ACHN (cell line): ENCODE results near the gene AMDHD2.
"Not testable (repeated sequence)": the region's sequence is repeated elsewhere in the genome, so short reads cannot be mapped to it uniquely, and the experiment has no call there.

Source experiments
- DNase-seq: peaks from one replicate; pipeline ENCODE4 v3.0.0-alpha.2; 2015
- in situ Hi-C: cut with HindIII; loops from 2 replicates; pipeline ENCODE4 v1.10.0; 2017; ENCODE audit warnings: low sequenced_read_pairs, low pct_ligation_motif_present, low pct_unique_long_range_greater_than_20kb

Gene AMDHD2

DNA sequence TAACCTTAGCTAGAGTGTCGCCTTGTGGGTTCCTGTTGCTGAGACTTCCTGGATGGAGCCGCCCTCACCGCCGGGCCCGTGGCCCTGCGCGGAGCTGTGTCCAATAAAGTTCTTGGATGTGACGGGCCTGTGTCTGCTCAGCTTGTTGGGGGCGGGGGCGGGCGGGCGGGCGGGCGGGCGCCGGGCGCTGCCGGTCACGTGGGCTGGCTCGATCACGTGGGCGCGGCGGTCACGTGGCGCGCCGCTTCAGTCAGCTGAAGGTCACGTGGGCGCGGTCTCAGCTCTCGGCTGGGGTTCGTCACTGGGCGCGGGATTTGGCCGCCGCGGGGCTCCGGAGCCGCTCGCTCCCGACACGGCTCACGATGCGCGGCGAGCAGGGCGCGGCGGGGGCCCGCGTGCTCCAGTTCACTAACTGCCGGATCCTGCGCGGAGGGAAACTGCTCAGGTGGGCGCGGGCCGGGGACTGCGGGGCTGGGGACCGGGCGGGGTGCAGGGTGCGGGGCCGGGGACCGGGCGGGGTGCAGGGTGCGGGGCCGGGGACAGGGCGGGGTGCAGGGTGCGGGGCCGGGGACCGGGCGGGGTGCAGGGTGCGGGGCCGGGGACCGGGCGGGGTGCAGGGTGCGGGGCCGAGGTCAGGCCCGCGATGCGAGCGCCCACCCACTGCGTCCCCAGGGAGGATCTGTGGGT lies at the start of gene AMDHD2:
Gene AMDHD2 (plus strand): TSS at position 275 of the 687 bp plus-strand sequence. CDS start 88 bp downstream, at position 363.
- peak; percentile 94 for DNase-seq
- in situ Hi-C loops, result no loop called here

DNA sequence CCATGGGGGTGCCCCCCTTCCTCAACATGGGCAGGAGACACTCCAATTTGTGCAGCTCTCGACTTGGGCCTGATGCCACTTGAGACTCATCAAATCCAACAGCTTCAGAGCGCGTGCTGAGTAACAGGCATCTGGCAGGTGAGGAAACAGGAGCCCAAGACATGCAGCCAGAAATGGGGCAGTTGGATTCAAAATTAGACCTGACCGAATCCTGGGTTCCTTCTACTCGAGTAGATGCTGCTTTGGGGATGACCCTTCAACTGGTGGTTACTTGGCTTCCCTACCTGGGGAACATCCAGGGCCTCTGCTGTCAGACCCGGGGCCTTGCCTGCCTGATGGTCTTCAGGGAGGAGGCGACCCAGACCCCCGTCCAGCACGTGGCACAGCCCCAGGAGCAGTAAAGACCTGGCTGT lies 49.6 kb upstream of the AMDHD2 start:
- no peak for DNase-seq
- in situ Hi-C loops, result loop anchor here (25.0 kb wide), 1 partner anchor 308 kb away; the partner anchor contains the start of gene TRAF7

GRCh38 chr16:2471016-2471652 lies 49.0 kb upstream of the AMDHD2 start, which contains the start of gene NTN3:
TSS of gene NTN3 (plus strand) at chr16:2471297. CDS start at chr16:2471702, 405 bp downstream.
- DNase-seq, result no peak
- in situ Hi-C loops, result loop anchor here (25.0 kb wide), 1 partner anchor 309 kb away; the partner anchor contains the start of gene TRAF7

DNA sequence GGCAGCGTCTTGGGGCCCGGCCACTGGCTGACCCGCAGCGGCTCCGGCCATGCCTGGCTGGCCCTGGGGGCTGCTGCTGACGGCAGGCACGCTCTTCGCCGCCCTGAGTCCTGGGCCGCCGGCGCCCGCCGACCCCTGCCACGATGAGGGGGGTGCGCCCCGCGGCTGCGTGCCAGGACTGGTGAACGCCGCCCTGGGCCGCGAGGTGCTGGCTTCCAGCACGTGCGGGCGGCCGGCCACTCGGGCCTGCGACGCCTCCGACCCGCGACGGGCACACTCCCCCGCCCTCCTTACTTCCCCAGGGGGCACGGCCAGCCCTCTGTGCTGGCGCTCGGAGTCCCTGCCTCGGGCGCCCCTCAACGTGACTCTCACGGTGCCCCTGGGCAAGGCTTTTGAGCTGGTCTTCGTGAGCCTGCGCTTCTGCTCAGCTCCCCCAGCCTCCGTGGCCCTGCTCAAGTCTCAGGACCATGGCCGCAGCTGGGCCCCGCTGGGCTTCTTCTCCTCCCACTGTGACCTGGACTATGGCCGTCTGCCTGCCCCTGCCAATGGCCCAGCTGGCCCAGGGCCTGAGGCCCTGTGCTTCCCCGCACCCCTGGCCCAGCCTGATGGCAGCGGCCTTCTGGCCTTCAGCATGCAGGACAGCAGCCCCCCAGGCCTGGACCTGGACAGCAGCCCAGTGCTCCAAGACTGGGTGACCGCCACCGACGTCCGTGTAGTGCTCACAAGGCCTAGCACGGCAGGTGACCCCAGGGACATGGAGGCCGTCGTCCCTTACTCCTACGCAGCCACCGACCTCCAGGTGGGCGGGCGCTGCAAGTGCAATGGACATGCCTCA lies 48.3 kb upstream of the AMDHD2 start:
- in situ Hi-C loops, result loop anchor here (25.0 kb wide), 1 partner anchor 310 kb away; the partner anchor contains the start of gene TRAF7

DNA sequence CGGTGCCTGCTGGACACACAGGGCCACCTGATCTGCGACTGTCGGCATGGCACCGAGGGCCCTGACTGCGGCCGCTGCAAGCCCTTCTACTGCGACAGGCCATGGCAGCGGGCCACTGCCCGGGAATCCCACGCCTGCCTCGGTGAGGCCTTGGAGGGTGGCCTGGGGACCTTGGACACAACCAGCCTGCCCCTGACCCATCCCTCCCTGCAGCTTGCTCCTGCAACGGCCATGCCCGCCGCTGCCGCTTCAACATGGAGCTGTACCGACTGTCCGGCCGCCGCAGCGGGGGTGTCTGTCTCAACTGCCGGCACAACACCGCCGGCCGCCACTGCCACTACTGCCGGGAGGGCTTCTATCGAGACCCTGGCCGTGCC lies 47.7 kb upstream of the AMDHD2 start:
- in situ Hi-C loops, result loop anchor here (25.0 kb wide), 1 partner anchor 310 kb away; the partner anchor contains the start of gene TRAF7
- DNase-seq, result no peak

More for the DNA sequence above, 48.3 kb upstream of the AMDHD2 start:
- DNase-seq, result no peak

GRCh38 chr16:2472885-2473445 lies 47.2 kb upstream of the AMDHD2 start:
- no peak for DNase-seq
- in situ Hi-C loops, result loop anchor here (25.0 kb wide), 1 partner anchor 311 kb away; the partner anchor contains the start of gene TRAF7

DNA sequence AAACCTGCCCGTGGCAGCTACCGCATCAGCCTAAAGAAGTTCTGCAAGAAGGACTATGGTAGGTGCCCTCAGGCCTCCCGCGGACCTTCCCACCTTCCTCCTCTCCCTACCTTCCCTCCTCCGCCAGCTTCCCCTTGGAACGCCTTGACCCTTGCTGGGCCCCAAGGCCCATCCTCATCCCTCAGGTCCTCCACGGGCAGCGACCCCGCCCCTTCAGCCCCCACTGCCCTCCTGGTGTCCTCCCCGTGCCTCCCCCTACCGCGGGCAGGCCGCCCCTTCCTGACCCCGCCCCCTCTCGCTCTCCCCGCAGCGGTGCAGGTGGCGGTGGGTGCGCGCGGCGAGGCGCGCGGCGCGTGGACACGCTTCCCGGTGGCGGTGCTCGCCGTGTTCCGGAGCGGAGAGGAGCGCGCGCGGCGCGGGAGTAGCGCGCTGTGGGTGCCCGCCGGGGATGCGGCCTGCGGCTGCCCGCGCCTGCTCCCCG lies 46.7 kb upstream of the AMDHD2 start:
- in situ Hi-C loops, result loop anchor here (25.0 kb wide), 1 partner anchor 311 kb away; the partner anchor contains the start of gene TRAF7
- peak; percentile 28 for DNase-seq

DNA sequence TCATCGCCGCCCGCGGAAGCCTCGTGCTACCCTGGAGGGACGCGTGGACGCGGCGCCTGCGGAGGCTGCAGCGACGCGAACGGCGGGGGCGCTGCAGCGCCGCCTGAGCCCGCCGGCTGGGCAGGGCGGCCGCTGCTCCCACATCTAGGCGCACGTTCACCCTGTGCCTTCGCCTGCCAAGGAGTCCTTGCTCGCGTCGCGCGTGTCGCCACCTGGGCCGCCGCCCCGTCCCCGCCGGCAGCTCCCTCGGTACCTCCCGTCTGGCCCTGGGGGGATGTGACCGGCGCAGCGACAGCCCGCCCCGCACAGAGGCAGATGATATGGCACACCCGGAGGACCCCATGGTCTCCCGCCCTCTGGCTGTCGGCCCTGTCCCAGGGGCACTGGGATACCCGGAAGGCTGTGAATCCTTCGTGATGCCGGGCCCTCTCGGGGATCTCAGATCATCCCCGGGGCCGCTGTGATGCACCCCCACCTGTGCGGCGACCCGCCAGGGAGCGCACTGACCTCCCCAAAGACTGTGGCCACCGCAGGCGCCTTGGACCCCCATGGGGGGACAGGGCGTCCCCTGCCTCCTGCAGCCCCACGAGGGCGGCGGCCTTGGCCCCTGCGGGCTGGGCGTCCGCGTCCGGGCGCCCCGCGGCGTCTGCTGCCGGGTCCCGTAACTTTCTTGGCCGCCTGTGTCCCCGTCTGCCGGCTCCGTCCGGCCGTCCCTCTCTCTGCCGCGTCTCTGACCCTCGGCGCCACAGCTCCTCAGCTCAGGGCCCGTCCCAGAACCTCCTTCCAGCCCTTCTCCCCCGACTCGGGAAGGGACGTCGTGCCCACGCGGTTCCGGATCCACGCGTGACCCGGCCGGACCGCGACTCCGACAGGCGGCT lies 45.9 kb upstream of the AMDHD2 start:
- DNase-seq, result peak; percentile 67
- in situ Hi-C loops, result loop anchor here (25.0 kb wide), 1 partner anchor 312 kb away; the partner anchor contains the start of gene TRAF7

DNA sequence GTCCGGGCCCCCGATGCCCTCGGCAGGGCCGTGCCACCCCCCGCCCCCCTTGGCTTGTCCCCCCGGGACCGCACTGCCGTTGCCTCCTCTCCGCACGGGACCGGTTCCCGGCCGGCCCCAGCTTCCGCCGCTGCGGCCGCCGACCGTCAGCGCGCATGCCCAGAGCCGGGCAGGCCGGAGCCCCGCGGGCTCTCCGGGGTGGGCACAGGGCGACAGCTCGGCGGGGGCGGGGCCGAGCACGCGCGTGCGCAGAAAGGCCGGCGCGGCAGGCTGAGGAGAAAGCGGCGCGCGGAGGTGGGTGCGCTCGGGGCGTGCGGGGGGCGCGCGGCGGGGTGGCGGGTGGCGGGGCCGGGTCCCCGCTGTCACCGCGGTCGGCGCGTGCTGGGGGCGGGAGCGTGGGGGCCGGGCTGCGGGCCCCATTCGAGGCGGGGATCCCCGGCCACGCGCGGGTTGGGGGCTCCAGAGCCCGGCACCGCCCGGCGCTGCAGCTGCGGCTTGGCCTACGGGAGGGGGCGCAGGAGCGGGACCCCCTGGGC lies 45.2 kb upstream of the AMDHD2 start, which contains the start of gene TBC1D24:
Gene TBC1D24 (plus strand): TSS at position 251 of the 536 bp plus-strand sequence. CDS start 21,022 bp downstream, outside the sequence.
- in situ Hi-C loops, result loop anchor here (25.0 kb wide), 1 partner anchor 313 kb away; the partner anchor contains the start of gene TRAF7
- DNase-seq, result peak; percentile 90

DNA sequence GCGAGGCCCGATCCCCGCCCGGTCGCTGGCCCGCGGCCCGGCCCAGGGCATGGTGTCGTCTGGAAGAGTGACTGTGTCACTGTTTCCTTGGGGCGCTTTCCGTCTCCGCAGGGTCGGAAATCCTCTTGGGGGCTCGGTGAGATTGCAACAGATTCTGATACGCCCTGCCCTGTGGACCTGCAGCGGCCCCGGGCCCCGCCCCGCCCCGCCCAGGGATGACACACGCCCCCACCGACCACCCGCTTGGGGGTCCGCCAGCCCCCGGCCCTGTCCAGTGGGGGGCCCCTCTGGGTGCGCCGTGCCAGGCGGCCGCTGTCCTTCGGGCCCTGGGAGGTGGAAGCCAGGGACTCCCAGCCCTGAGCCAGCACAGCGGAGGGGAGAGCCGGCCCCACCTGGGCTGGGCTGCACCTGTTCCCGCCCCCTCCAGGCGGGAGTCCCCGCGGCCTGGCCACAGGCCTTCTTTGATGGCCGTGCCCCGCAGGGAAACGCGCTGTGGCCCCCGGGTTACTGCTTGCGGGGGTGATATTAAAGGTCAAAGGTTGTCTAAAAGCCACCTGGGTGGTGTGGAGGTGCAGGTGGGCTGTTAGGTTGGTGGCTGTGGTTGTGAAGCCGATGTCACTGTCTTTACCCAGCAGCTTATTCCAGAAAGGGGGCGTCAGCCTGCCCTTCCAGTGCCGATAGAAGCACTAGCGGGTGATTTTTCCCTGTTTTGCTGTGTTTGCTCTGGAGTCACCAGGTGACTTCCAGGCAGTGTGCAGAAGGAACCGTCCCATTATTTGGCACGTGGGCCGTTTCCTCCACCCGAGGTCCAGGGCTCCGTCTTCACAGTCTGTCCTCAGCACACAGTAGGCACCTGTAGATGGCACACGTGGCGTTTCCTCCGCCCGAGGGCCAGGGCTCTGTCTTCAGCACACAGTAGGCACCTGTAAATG lies 44.5 kb upstream of the AMDHD2 start:
- in situ Hi-C loops, result no loop called here
- no peak for DNase-seq

GRCh38 chr16:2476345-2476720 lies 43.8 kb upstream of the AMDHD2 start:
- in situ Hi-C loops, result no loop called here
- DNase-seq, result no peak

DNA sequence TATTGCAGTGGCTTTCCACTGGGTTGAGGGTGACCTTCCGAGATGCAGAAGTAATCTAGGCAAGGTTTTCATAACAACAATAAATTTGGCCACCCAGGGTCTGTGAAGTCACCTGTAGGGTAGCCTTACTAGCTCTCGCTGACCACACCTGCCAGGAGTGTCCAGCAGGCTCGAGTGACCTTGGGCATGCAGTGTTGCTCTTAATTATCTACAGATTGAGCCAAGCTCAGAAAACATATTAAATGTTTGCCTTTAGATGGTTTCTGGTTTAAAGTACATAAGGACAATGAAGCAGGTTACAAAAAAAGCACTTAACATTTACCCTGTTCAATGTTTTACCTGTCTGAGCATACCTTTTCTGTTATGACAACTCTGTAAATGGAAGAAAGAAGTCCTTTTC lies 43.4 kb upstream of the AMDHD2 start:
- no peak for DNase-seq
- in situ Hi-C loops, result no loop called here

- in situ Hi-C loops, result no loop called here
- DNase-seq, result no peak
These were observed 42.8 kb upstream of the AMDHD2 start for GRCh38 chr16:2477327-2477726.

DNA sequence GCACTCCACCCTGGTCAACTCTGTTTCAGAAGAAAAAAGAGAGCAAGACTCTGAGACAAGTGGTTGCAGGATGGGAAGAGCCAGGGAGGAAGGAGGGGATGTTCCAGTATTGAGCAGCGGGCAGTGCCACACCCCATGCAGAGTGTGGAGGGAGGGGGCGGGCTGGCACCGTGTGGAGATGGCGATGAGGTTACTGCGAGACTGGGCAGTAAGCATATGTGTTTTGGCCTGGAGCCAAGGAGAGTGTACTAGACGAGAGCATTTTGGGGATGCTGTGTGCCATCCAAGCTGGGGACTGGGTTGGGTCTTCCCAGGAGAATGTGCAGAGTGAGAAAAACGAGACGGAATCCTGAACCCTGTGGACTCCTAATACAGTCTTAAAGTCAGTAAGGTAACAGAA lies 41.9 kb upstream of the AMDHD2 start:
- DNase-seq, result no peak
- in situ Hi-C loops, result no loop called here

- DNase-seq, in situ Hi-C loops: not testable (repeated sequence)
These were observed 40.2 kb upstream of the AMDHD2 start for GRCh38 chr16:2479996-2480395.

DNA sequence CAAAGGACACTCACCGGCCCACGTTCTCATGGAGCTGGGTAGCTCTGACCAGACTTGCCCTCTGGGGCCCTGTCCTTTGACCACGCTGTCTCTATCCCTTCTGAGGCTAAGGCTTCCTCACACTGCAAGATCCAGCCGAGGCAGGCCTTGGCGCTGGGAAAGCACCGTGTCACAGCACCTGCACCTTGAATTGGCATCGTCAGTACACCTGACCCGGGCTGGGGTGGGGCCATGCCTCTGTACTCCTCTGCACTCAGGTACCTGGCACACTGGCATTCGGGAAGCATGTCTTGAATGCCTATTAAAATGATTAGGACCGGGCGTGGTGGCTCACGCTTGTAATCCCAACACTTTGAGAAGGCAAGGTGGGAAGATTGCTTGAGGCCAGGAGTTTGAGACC lies 39.2 kb upstream of the AMDHD2 start:
- DNase-seq, result no peak
- in situ Hi-C loops, result no loop called here
